Measurements from ENCODE around the gene CALCOCO2. TPM values are rescaled to one million over a fixed set of nuclear protein-coding genes. Genes with fewer than 3 reads are reported as not detected.
A peak's percentile ranks its signal among the peaks of the same experiment; 100 is the strongest.

CALCOCO2 gene
- total RNA-seq, 1 experiment from 2014 or later = 23.1 TPM

DNA sequence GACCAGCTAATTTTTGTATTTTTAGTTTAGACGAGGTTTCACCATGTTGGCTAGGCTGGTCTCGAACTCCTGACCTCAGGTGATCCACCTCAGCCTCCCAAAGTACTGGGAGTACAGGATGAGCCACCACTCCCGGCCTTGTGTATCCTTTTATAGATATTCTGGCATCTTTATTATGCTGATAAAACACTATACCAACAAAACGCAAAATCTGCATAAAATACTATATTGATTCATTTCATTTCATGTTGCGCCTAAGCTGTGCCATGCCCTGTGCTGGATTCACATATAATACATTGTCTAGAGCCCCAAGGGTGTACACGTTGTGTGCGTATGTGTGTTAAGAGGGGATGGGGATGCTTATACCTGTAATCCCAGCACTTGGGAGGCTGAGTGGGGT, 73.6 kb downstream of the CALCOCO2 start:
- H3K9ac ChIP-seq (ENCODE audit: extremely low read depth, insufficient read length, low read length) = no peak overlapping the region
- H2BK15ac ChIP-seq (ENCODE audit: low read depth, low read length) = no peak overlapping the region
- H3K23ac ChIP-seq (ENCODE audit: insufficient read length, low read depth, low read length) = no peak overlapping the region
- Mint-ChIP-seq H3K4me1 (peaks cover 9 to 11% of the 10 kb centered on the region in 2 experiments; a peak in 3 of 4 replicates), H3K27ac (peak overlapping the region in 1 of 3 experiments; percentile 59; a peak in 1 of 7 replicates), H3K27me3 (ENCODE audit: low read depth) (no peaks in the 10 kb centered on the region), H3K36me3 (ENCODE audit: insufficient read depth in 1 of 3, low read depth in 3 of 3) (peaks cover 3% of the 10 kb centered on the region in 3 experiments; a peak in 5 of 7 replicates), H3K4me3 (no peak overlapping the region), H3K9me3 (no peaks in the 10 kb centered on the region)
- H3T11ph ChIP-seq (ENCODE audit: low read length) = no peak overlapping the region
- H4K5ac ChIP-seq (ENCODE audit: insufficient read length, low read depth, low read length) = no peak overlapping the region
- no peak overlapping the region for H2AK5ac ChIP-seq (ENCODE audit: insufficient read length, low read length)
- H4K20me1 ChIP-seq (ENCODE audit: control insufficient read depth, insufficient read depth, insufficient read length) = no peaks in the 10 kb centered on the region
- no peaks in the 10 kb centered on the region for H3K79me1 ChIP-seq (ENCODE audit: insufficient read depth, low read depth, low read length, poor library complexity, severe bottlenecking)
- H3K23me2 ChIP-seq (ENCODE audit: insufficient read length, low read depth, low read length, poor library complexity, severe bottlenecking) = peaks cover 7% of the 10 kb centered on the region
- peaks cover 4% of the 10 kb centered on the region; the same call in 1 of the 2 replicates for H3K79me2 ChIP-seq (ENCODE audit: insufficient read depth, low read length)
- no peak overlapping the region for H3K27ac ChIP-seq (ENCODE audit: insufficient read length, low read depth, low read length)
- H4K8ac ChIP-seq (replicated peaks; ENCODE audit: insufficient read length, low read depth, low read length) = no peak overlapping the region
- H3K27me3 ChIP-seq (ENCODE audit: insufficient read depth, low read length) = no peaks in the 10 kb centered on the region
- H3K4ac ChIP-seq (ENCODE audit: low read depth, low read length) = no peak overlapping the region
- H3K4me2 ChIP-seq (ENCODE audit: insufficient read depth, insufficient read length, low read length) = no peak overlapping the region
- no peak overlapping the region for H2BK120ac ChIP-seq (ENCODE audit: low read depth, low read length, poor library complexity, severe bottlenecking)
- no peaks in the 10 kb centered on the region for H3K4me1 ChIP-seq (ENCODE audit: insufficient read depth, low read length)
- H2AFZ ChIP-seq (ENCODE audit: low read length) = no peak overlapping the region
- no peak overlapping the region for H2BK12ac ChIP-seq (ENCODE audit: insufficient read length, low read depth, low read length)
- H2BK5ac ChIP-seq (ENCODE audit: insufficient read length, low read length) = no peak overlapping the region
- no peaks in the 10 kb centered on the region for H3K9me3 ChIP-seq (ENCODE audit: control insufficient read depth, low read depth, low read length)
- H4K91ac ChIP-seq (ENCODE audit: insufficient read length, low read depth, low read length) = no peak overlapping the region
- TF ChIP-seq, protein P1, sequence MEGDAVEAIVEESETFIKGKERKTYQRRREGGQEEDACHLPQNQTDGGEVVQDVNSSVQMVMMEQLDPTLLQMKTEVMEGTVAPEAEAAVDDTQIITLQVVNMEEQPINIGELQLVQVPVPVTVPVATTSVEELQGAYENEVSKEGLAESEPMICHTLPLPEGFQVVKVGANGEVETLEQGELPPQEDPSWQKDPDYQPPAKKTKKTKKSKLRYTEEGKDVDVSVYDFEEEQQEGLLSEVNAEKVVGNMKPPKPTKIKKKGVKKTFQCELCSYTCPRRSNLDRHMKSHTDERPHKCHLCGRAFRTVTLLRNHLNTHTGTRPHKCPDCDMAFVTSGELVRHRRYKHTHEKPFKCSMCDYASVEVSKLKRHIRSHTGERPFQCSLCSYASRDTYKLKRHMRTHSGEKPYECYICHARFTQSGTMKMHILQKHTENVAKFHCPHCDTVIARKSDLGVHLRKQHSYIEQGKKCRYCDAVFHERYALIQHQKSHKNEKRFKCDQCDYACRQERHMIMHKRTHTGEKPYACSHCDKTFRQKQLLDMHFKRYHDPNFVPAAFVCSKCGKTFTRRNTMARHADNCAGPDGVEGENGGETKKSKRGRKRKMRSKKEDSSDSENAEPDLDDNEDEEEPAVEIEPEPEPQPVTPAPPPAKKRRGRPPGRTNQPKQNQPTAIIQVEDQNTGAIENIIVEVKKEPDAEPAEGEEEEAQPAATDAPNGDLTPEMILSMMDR (conservative IDR thresholded peaks at IDR 0.05) = no peak
- H2BK20ac ChIP-seq (ENCODE audit: low read depth, low read length, poor library complexity, severe bottlenecking) = no peak overlapping the region
- no peak overlapping the region for H3K18ac ChIP-seq (ENCODE audit: insufficient read length, low read depth, low read length)
- WGBS (ENCODE audit: extremely low coverage, insufficient read length, low lambda C conversion rate) = no CpG with 5 or more reads among the region's 7 CpGs
- no peak overlapping the region for H3K14ac ChIP-seq (ENCODE audit: insufficient read depth, low read length)
- no peak for DNase-seq
- H3K56ac ChIP-seq (ENCODE audit: insufficient read length, low read depth, low read length) = no peak overlapping the region
